ENCODE results near the gene TGIF1.

TGIF1 gene

DNA sequence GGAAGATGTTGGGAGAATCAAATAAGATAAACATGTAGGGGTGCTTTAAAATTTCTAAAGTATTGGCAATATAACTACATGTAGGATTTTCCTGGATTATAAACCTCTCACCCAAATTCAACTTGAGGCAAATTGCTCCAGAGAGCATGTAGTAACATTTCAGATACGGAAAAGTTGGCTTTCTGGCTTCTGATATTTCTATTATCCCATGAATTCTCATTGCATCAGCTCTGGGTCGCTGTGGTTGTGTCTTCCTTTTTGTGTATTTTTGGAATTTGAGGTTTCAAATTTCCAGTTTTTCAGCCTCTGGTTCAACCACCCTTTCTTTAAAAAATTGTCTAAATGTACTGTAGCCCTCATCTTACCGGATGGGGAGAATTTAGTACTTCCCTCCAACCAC lies 32.3 kb downstream of the TGIF1 start:
- DNase-seq (ENCODE audit: low spot score): no peak

DNA sequence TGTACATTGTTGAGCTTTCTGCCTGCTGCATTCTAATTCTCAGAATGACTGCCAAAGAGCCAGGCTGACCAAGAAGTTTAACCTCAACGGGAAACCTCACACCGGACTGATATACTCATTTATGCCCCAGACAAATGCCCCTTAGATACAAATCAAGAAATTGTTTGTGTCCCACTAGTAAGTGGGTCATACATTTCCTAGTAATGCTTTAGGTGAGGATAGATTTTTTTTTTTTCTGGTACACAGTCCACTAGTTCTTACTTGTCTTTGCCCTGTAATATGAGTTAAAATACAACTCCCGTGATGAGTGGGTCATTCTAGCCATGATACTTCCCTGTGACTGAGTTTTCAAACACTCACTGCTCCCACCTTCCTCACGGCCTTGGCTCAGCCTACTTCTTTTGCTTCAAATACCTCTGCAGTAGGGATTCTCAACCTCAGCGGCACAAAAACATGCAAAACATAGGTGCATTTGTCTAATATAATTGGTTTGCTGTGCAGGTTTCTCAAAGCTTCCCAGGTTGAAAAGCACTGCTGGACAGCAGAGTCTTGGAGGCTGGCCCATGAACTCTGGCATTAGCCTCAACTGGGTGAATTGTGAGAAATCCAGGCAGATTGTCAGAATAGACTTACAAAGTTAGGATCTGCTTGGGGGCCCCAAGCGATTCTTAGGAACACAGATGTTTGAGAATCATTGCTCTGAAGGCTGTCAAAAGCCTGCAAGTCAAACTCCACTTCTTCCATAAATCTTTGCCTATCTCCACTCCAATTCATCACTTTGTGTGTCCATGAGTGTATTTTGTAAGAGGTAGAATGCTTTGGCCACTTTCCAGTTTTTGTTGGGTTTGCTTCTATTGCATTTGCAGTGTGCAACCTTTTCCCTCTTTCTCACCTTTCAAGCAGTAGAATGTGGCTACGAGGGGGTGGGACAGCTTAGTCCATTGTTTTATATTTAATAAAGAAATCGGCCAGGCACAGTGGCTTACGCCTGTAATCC lies 35.5 kb downstream of the TGIF1 start:
- no peak for DNase-seq (ENCODE audit: low spot score)

DNA sequence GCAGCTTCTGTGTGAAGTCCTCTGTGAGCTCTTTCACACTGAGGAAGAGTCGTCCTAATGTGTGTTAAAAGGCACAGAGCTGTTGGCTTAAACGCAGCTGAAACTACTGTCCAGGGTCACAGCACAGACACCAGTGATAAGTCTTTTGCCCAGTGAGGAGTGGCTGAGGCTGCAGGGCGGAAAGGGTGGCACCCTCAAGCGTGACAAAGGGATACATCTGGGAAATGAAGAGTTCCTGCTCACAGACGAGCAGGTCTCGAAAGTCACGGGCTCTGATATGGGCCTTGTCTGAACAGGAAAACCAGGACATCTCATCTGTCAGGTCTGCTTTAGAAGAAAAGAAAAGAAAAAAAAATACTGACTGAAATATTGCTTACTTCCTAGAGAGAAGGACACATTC lies 36.5 kb downstream of the TGIF1 start:
- DNase-seq (ENCODE audit: low spot score): no peak

DNA sequence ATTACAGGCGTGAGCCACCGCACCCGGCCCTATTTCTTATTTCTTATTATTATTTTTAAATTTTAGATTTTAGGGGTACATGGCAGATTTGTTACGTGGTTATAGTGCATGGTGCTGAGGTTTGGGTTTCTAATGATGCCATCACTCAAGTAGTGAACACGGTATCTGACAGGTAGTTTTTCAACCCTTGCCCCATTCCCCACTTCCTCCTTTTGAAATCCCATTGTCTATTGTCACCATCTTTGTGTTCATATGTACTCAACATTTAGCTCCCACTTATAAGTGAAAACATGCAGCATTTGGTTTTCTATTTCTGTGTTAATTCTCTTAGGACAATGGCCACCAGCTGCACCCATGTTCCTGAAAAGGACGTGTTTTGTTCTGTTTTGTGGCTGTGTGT lies 39.5 kb downstream of the TGIF1 start:
- no peak for DNase-seq (ENCODE audit: low spot score)

DNA sequence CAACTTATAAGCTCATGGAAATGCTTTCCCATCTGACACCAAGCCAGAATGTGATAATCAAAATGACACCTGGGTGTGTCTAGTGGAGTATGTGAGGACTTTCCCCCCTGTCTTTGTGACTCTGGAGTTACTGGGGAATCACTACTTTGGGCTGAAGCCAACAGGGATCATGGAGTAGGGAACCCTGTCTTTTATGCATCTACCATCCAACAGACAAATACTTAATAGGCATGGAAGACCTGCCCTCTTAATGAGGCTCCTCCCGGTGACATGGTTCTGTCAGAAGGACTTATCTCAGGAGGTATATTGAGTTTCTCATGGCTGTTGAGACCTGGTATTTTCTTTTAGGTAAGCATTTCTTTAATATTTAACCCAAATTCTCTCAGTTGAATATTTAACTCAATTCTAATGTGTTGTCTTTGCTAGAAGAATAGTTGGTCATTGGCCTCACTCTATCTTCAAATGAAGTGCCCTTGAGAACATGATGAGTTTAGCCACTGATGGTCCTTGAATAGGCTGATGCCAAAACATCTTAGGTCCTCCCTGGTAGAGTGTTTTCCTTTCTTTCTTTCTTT lies 42.1 kb downstream of the TGIF1 start:
- no peak for DNase-seq (ENCODE audit: low spot score)

DNA sequence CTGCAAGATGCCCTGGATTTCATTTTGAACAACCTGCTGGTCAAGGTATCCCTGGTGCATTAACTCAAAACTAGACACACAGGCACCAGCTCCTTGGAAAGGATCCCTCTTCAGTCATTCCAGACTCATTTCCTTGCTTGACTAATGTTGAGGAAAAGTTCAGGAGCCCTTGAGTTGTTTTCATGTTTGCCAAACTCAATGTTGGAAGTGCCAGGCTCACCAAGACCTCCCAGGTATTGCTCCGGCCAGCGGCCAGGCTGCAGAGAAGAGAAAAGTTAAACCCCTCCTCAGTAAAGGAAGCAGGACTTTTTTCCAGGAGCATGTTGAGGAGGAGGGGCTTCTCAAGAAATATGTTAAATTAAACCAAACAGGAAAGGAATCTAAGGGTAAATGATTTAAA lies 42.7 kb downstream of the TGIF1 start:
- no peak for DNase-seq (ENCODE audit: low spot score)

DNA sequence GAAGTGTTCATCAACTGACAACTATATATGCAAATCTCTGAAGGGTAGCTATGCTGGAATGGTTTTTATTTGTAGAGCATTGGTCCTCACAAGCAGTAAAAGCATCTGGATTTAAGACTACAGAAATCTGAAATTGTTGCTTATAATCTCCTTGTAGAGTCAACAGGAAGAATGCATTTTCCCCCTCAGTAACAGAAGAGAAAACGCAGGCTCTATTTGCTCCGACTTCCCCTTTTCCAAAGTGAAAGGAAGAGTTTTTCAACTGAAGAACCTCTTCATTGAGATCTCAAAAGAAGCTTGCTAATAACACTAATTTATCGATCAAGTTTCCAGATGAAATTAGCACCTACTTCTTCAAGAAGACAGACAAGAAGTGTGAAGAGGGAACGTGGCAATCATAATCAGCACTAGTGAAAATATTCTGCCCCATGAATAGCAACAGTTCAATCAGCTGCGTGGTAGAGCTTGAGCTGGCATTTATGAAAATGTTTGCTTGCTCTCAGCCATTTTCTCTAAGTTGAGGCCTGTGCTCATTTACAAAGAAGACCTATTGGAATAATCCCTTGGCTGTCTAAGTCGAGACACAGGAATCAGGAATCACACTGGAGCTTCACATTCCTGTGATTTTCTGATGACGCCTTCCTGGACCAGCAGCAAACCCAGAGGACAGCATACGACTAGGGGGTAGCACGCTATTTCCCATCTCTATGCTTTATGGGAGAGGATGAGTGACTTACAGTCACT lies 43.7 kb downstream of the TGIF1 start:
- no peak for DNase-seq (ENCODE audit: low spot score)

DNA sequence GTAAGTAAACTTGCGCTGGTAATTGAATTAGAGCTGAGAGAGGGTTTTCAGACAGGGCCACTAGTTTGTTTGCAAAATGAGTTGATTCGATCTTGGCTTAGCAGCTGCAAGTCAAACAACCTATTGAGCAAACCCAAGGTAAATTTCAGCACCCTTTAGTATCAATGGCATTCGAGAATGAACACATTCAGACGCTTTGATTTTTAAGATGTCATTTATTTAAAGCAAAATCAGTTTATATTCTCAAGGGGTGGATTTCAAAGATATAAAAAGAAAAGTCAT lies 44.2 kb downstream of the TGIF1 start:
- DNase-seq (ENCODE audit: low spot score): no peak

DNA sequence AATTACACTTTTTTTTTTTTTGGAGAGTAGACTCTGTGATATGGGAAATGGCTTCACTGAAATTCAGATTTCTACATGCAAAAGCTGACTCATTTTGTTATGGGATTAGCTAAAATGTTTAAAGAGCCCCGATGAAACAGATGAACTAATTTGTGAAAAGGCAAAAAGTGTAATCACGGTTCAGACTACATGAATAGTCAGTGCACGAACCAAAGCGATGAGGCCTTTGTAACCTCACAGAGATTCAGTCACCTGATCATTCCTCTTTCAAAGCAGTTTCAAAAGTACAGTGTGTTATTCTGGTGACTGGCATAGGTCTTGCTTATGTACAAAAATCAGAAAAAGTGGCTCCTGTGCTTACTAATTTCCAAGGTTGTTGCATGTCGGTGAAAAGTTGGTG lies 44.6 kb downstream of the TGIF1 start:
- no peak for DNase-seq (ENCODE audit: low spot score)

DNA sequence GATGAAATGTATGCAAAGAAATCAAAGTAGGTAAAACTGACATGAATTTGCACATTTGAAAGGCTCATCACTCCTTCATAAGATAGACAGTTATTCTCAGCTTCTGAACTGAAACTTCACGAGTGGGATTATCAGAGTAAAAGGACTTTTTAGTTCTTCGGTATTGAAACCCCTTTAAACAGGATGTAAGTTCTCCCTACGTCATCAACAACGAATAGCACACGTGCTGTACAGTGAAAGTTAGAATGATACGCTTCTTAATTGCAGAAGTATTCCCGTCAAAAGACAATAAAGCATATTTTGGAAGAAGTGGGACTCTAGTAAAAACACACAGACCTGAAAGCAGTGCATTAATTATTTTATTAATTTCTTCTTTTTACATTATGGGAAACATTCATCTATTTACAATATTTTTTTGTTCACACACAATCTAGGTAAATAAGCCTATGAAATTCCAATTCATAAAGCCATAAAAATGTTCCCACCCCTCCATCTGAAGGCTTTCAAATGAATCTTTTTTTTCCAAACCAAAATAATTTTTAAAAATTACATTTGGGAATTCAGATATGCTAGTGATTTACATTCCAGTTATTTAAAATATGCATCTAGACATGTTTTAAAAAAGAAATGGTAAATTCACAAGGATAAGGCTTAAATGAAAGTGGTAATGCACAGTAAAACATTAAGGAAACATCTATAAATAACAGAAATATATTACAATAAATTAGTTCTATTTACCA lies 45.9 kb downstream of the TGIF1 start:
- DNase-seq (ENCODE audit: low spot score): no peak

DNA sequence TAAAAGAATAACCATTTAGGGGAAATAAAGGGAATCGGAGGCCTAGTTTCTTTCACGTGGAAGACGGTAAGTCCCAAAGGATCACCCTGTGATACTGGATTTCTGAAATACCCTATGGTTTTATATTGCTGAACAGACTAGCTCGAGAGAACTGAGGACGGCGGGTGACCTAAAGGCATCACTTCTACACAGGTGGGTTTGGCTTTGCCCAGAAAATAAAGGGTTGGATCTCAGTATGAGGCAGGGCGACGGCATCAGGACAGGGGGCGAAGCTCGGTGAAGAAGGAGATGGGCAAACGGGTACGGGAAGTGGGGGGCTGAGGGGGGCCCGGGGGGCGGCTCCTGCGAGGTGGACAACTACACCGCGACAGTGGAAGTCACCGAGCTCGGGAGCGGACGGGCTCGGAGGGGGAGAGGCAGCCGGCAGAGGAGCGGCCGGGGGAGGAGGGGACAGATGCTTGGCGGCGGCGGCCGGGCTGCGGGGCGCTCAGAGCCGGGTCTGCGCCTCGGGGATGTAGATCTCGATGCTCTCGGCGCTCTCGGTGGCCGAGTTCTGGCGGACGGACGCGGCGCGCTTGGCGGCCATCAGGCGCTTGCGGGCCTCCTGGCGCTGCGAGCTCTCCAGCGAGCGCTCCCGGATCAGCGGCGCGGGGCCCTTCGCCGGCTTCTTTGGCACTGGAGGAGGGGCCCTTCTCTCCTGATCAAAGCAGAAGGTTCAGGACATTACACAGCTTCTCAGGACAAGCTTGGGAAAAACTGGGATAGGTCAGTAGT lies 48.9 kb downstream of the TGIF1 start:
- peak; percentile 69 for DNase-seq (ENCODE audit: low spot score)

DNA sequence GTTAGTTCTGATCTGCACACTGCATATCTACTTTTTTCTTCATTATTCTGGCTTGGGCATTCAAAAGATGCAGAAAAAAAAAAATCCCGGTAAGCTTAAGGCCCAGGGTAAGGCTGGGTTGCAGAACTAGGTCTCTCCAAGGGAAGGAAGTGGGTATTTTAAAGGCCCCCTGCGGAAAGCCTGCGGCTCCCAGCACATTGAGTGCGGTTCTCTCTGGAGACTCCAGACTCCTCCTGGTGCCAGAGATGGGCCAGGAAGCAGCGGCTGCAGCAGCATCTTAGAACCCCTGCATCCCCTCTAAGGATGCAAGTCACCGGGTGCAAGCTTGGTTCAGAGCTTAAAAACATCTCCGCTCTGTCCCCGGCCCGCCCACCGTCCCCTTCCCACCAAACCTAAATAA lies 49.5 kb downstream of the TGIF1 start:
- no peak for DNase-seq (ENCODE audit: low spot score)

DNA sequence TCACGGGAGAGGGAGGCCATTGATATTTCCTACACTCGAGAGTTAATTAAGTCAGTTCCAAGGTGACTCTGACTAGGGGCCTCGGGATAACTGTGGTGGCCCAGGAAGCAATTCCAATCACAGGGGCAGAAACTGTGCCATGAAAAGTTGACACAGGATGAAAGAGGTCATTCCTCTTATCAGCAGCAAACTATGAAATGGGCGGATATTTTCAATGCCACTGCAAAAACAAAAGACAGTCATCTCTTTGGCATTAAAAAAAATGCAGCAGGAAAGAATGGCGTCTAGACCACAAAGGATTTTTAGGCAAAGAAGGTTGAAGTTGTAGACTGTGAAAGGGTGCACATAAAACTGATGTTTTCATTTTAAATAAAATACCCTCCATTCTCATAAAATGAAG lies 50.0 kb downstream of the TGIF1 start:
- no peak for DNase-seq (ENCODE audit: low spot score)

DNA sequence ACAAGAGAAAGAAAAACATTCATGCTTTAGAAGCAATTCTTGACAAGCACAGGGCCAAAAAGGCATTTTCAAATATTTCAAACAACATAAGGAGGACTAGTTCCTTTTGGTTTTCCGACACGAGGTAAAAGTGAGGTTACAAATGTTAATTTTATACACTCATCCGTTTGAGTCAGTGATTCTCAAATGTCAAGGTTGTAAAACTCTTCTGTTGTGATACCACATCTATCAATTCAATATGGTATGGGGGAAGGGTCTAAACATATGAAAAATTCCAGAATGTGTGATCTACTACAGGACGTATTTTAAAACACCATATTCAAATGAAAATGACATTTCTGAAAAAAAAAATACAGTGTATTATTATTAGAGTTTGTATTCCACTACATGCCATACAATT lies 52.7 kb downstream of the TGIF1 start:
- DNase-seq (ENCODE audit: low spot score): no peak

DNA sequence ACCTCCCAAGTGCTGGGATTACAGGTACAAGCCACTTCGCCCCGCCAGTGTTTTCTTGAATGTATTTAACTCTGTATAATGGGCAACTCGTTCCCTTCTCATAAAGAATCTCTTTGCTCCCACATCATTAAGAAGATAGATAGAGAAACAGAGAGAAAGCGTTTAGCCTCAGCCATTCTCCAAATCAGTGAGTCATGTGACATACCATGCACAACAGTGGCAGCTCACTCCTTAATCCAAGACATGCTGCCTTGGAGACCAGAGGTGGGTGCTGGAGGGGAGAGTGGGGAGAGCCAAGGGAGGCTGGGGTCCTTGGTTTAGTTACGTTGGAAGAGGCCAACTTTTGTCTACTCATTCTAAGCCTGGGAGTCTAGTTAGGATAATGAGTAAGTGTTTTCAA lies 54.7 kb downstream of the TGIF1 start:
- DNase-seq (ENCODE audit: low spot score): no peak

DNA sequence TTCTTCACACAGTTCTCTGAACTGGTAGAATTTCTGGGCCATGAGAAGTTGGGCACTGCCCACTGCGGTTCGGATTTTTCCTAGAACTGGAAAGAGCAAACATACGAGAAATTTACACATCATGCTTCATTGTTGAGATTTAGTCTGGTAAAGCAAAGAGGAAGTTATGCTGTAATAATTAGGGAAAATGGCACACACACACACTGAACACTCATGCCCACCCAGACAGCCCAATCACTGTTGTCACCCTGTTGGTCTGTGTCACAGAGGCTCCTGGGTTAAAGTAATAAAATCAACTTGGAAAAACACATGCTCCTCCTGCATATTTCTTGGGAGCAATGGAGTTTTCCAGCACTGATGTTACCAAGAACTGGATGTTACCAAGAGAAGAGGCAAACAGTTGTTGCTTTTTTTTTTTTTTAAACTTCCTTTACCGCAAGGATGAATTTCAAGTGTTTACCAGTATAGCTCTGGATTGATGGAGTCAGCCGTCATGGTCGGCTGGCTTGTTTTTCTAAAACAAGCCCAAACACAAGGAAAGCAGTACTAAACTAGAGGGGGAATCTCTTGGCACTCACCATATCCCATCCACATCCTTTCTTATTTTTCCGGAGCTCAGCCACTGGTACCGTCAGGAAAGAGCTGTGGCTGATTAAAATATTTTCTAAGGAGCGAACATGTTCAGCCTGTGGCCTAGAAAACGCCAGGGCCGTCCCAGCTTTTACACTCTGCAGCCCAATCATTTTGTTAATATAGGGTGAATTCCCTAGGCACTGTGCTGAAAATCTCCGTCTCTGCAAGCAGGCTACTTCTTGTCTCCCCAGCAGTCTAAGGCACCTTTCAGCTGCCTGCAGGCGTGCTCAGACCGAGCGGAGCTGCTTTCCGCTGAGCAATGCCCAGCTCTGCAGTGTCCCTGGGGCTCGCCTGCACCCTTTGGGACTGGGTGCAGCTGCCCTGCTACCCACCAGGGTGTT lies 58.9 kb downstream of the TGIF1 start:
- no peak for DNase-seq (ENCODE audit: low spot score)
